Endothelial cell of umbilical vein (primary cell): ENCODE results near the gene SLC6A9. TPM values are rescaled to one million over a fixed set of nuclear protein-coding genes. Genes with fewer than 3 reads are reported as not detected.

ENCODE experiments used
- BruUV-seq: library from RNA; stranded (reverse); fragments of 400-500 nt; replicated peaks from 2 replicates; lab custom pipeline; 2021; lab: Mats Ljungman, UMichigan
- CTCF ChIA-PET: fragments of 300-600, 350-600 bp; sonication (Branson Sonifier 250); formaldehyde crosslinking; loops from one replicate; lab custom pipeline; 2021; ENCODE audit warnings: antibody characterized with exemption, inconsistent platforms; lab: Charles Lee
- POLR2A ChIA-PET: fragments of 300-600, 350-600 bp; sonication (Branson Sonifier 250); formaldehyde crosslinking; loops from one replicate; lab custom pipeline; 2021; ENCODE audit warnings: antibody characterized with exemption, inconsistent platforms; lab: Charles Lee
- DNase-seq: peaks from one replicate; pipeline ENCODE4 v3.0.0-alpha.2; 2011; ENCODE audit warnings: low read depth, low spot score
- FAIRE-seq: peaks from 2 replicates; lab custom pipeline; 2011; peaks lifted over from hg19 to GRCh38; lab: Jason Lieb, UNC
- H2AFZ ChIP-seq: 2 replicates; pipeline ENCODE4 v1.6.0; 2012; ENCODE audit warnings: low read depth, low read length, control low read depth, inconsistent platforms
- H3K27ac ChIP-seq: 2 replicates; pipeline ENCODE4 v1.5.1; 2011; ENCODE audit warnings: low read depth, mild to moderate bottlenecking, control low read depth, low read length, moderate library complexity; ENCODE audit not compliant: insufficient read depth
- H3K27me3 ChIP-seq, 2 experiments: 2 replicates each; pipeline versions ENCODE4 v1.6.0 to v1.6.1; 2011; ENCODE audit warnings: low read length in 2 of 2, mixed read lengths in 1 of 2; ENCODE audit not compliant: control insufficient read depth in 2 of 2, insufficient read depth in 2 of 2
- H3K36me3 ChIP-seq, 2 experiments: 2 replicates in 1 of 2; 3 replicates in 1 of 2; pipeline ENCODE4 v1.5.1; 2011; ENCODE audit warnings: low read length in 2 of 2, mild to moderate bottlenecking in 1 of 2, moderate library complexity in 1 of 2; ENCODE audit not compliant: control insufficient read depth in 2 of 2, insufficient read depth in 2 of 2; ENCODE audit errors: extremely low read depth in 1 of 2
- H3K4me1 ChIP-seq: 3 replicates; pipeline ENCODE4 v1.5.1; 2011; ENCODE audit warnings: mild to moderate bottlenecking, low read length; ENCODE audit not compliant: control insufficient read depth, insufficient read depth; ENCODE audit errors: extremely low read depth
- H3K4me2 ChIP-seq: 2 replicates; pipeline ENCODE4 v1.6.1; 2011; ENCODE audit warnings: low read length, control low read depth, mixed read lengths; ENCODE audit not compliant: insufficient read depth
- H3K4me3 ChIP-seq, 3 experiments: fragments of 200-600 bp in 1 of 3; sonication (generic), shearing (Covaris generic) in 1 of 3; replicated peaks in 1 of 3; 2 replicates each; pipeline ENCODE4 v1.5.1; 2011 to 2016; ENCODE audit warnings: control low read depth in 3 of 3, low read length in 3 of 3, mild to moderate bottlenecking in 2 of 3, inconsistent platforms in 1 of 3, low read depth in 1 of 3, moderate library complexity in 1 of 3; ENCODE audit not compliant: insufficient read depth in 1 of 3
- H3K79me2 ChIP-seq: 2 replicates; pipeline ENCODE4 v1.6.0; 2012; ENCODE audit warnings: low read length, inconsistent platforms; ENCODE audit not compliant: control insufficient read depth, insufficient read depth
- H3K9ac ChIP-seq: replicated peaks from 2 replicates; pipeline ENCODE3; 2011; ENCODE audit warnings: low read length, control low read depth; ENCODE audit not compliant: insufficient read depth; ENCODE audit errors: extremely low read depth
- H3K9me1 ChIP-seq: replicated peaks from 3 replicates; pipeline ENCODE4 v1.6.0; 2011; ENCODE audit warnings: mild to moderate bottlenecking, low read length; ENCODE audit not compliant: control insufficient read depth, insufficient read depth; ENCODE audit errors: extremely low read depth
- H3K9me3 ChIP-seq: replicated peaks from 2 replicates; pipeline ENCODE4 v1.5.1; 2012; ENCODE audit warnings: low read length, inconsistent platforms; ENCODE audit not compliant: control insufficient read depth, insufficient read depth
- H4K20me1 ChIP-seq: replicated peaks from 2 replicates; pipeline ENCODE3; 2011; ENCODE audit warnings: mild to moderate bottlenecking, low read length; ENCODE audit not compliant: control insufficient read depth, insufficient read depth; ENCODE audit errors: extremely low read depth
- CTCF ChIP-seq, 2 donors: IDR thresholded peaks; 1 replicate in 1 of 2; 2 replicates in 1 of 2; pipeline ENCODE4 v1.5.1; 2011; ENCODE audit warnings: low read length in 2 of 2, mild to moderate bottlenecking in 2 of 2, moderate library complexity in 2 of 2, control low read depth in 1 of 2, inconsistent platforms in 1 of 2, low read depth in 1 of 2; ENCODE audit not compliant: insufficient read depth in 1 of 2; ENCODE audit errors: extremely low read depth in 1 of 2
- EZH2 ChIP-seq: IDR thresholded peaks from 2 replicates; pipeline ENCODE4 v1.6.1; 2012; ENCODE audit warnings: borderline replicate concordance, low read depth, mild to moderate bottlenecking, moderate library complexity, low read length, inconsistent platforms; ENCODE audit not compliant: severe bottlenecking
- FOS ChIP-seq: IDR thresholded peaks from 2 replicates; pipeline ENCODE4 v1.6.1; 2011; ENCODE audit warnings: mild to moderate bottlenecking, low read length, moderate library complexity, borderline replicate concordance; ENCODE audit not compliant: insufficient read depth
- GATA2 ChIP-seq: IDR thresholded peaks from 2 replicates; pipeline ENCODE4 v1.7.0; 2011; ENCODE audit warnings: low read depth, mild to moderate bottlenecking, moderate library complexity, mixed read lengths, low read length; ENCODE audit not compliant: insufficient read length, insufficient read depth
- JUN ChIP-seq: IDR thresholded peaks from 2 replicates; pipeline ENCODE4 v1.6.1; 2011; ENCODE audit warnings: borderline replicate concordance, low read depth; ENCODE audit not compliant: insufficient read length, insufficient read depth
- MAX ChIP-seq: IDR thresholded peaks from 2 replicates; pipeline ENCODE4 v1.6.1; 2011; ENCODE audit not compliant: insufficient read depth, insufficient read length
- MYC ChIP-seq: IDR thresholded peaks from one replicate; pipeline ENCODE4 v1.6.1; 2011; ENCODE audit warnings: mild to moderate bottlenecking, low read depth, low read length
- POLR2A ChIP-seq: IDR thresholded peaks from 2 replicates; pipeline ENCODE4 v1.6.1; 2012; ENCODE audit warnings: low read depth, mild to moderate bottlenecking, control low read depth, low read length
- POLR2AphosphoS5 ChIP-seq: IDR thresholded peaks from 2 replicates; pipeline ENCODE4 v1.6.1; 2012; ENCODE audit warnings: low read depth, mild to moderate bottlenecking, control low read depth, low read length, moderate library complexity; ENCODE audit not compliant: insufficient read depth
- dilution Hi-C: fragments of 300-500 bp; cut with MboI; formaldehyde crosslinking; loops from one replicate; pipeline ENCODE4 v1.15.0; 2019; ENCODE audit warnings: low sequenced_read_pairs; ENCODE audit not compliant: extremely low pct_ligation_motif_present
- intact Hi-C: fragments of 100-400 bp; cut with micrococcal nuclease; formaldehyde crosslinking; loops from one replicate; pipeline ENCODE4 v1.10.0; 2022
- polyA plus RNA-seq, 4 experiments: library from polyadenylated mRNA; depleted of rRNA in 3 of 4; stranded (reverse) in 3 of 4; unstranded in 1 of 4; fragments of >200 nt; gene quantifications; 2 replicates each; pipeline versions ENCODE4 v1.2.1 to v1.2.3, GENCODE V29; 2011 to 2012; ENCODE audit warnings: missing spikeins in 1 of 4
- total RNA-seq: library from RNA; stranded (reverse); gene quantifications from 2 replicates; pipeline ENCODE4 v1.2.3, GENCODE V29; 2021

SLC6A9 gene
- total and polyA plus RNA-seq, 2 donors (not counting 3 experiments of a cell fraction or from before 2014, with no cell fraction given): 0.80 to 1.5 TPM

GRCh38 chr1:44024903-44025525 is 6.2 kb downstream of the SLC6A9 start:
- no peaks in the 10 kb centered on the region for H3K79me2 ChIP-seq
- CTCF ChIA-PET: interaction anchor here (1.5 to 1.8 kb wide), 2 partner anchors 11 to 14 kb away, joined by 3 to 6 read pairs; no protein-coding TSS in a partner anchor

More at GRCh38 chr1:44024903-44025525, 6.2 kb downstream of the SLC6A9 start:
- intact Hi-C loops: no loop called here
- Histone ChIP-seq H3K9me3 (no peaks in the 10 kb centered on the region), H3K4me3 (no peak overlapping the region), H3K4me2 (no peak overlapping the region), H3K27ac (no peak overlapping the region), H3K9ac (no peak overlapping the region), H3K4me1 (peaks cover 5% of the 10 kb centered on the region), H3K27me3 (no peaks in the 10 kb centered on the region), H2AFZ (no peak overlapping the region), H3K9me1 (no peaks in the 10 kb centered on the region), H3K36me3 (no peaks in the 10 kb centered on the region), H4K20me1 (no peaks in the 10 kb centered on the region)
- dilution Hi-C loops: no loop called here
- TF ChIP-seq CTCF (IDR thresholded peaks at IDR 0.05; ENCODE audit: extremely low read depth in 1 of 2, insufficient read depth in 1 of 2, low read depth in 1 of 2, low read length in 2 of 2) (no peak), MAX (no peak), POLR2AphosphoS5 (no peak), GATA2 (no peak), FOS (no peak), EZH2 (no peak), POLR2A (no peak), MYC (no peak), JUN (no peak)
- FAIRE-seq (no peak), DNase-seq (no peak)
- no TSS peak for BruUV-seq
- POLR2A ChIA-PET: no interaction called here
